Activated T-helper 9 cell treated with anti-CD3 and anti-CD28 coated beads, Interleukin-2, amount 50 U/mL, for 16 hours (primary cell): ENCODE measurements around the gene TFF2.

Source experiments
- DNase-seq: peaks from one replicate; pipeline ENCODE4 v3.0.0-alpha.2; 2020; ENCODE audit warnings: low read depth

The TFF2 gene

GRCh38 chr21:42384156-42384945 is 33.6 kb upstream of the TFF2 start:
- no peak for DNase-seq

DNA sequence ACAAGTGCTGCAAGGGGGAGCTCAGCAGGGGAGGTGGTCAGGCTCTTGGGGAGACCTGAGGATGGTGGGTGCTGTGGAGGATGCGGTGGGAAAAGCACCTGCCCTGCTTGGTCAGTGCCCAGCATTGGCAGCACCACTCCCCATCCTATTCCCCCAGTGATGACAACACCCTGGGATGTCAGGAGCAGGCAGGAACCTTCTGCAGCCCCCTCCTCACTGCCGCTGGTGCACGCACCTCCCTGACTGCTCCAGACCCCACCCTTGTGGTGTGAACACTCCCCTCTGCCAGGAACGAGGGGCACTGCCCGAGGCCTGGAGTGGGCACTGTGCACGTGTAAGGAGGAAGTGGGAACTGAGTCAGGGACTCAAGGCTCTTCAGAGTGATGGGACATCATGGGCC is 32.5 kb upstream of the TFF2 start:
- no peak for DNase-seq

- DNase-seq, result no peak
Measured at GRCh38 chr21:42382915-42383314, 32.1 kb upstream of the TFF2 start.

GRCh38 chr21:42381347-42381984 is 30.7 kb upstream of the TFF2 start:
- peak; percentile 37 for DNase-seq

- no peak for DNase-seq
Measured at GRCh38 chr21:42379426-42380215, 28.8 kb upstream of the TFF2 start.

- no peak for DNase-seq
Measured at GRCh38 chr21:42378418-42378817, 27.6 kb upstream of the TFF2 start.

DNA sequence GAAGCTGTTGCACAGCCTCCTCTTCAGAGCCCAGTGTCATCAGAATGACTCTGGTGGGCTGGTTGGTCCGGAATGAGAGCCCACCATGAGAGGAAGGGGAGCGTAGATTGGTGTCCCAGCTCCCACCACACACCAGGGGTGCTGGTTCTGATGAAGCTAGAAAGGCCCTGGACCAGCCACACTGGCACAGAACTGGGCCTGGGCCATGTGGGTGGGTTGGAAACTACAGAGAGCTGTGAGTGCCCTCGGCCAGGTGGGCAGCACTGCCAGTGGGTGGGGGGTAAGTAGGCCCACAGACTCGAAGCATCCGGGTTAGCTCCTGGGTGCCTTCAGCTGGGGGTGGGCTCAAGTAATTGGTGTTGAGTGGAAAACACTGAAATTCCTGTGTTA is 27.2 kb upstream of the TFF2 start:
- no peak for DNase-seq

GRCh38 chr21:42377211-42377950 is 26.6 kb upstream of the TFF2 start:
- DNase-seq, result no peak

DNA sequence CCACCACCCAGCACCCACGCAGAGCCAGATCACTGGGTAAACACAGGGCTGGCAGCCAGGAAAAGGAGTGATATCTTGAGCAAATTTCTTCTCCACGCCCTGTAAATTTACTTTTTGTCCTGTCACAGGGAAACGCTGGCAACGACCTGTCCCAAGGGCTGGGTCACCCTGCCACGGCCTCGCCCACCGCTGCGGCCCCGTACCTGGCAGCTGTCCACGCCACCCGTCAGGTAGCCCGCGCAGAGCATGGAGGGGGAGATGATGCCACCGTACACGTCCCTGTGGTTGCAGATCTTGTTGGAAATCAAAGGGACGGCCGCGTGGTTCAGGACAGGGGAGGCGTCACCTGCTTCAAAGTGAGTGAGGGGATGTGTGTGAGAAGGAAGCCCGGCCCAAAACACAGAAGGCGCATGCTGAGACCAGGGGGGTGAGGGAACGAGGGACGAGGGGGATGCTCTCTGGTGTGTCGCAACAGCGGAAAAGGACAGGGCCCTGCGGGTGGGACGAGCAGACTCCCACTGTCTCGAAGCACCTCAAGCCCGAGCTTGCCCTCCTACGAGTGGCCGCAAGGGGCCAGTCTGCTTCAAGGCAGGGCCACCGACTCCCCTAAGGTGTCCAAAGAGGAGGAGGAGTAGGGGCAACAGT is 25.7 kb upstream of the TFF2 start:
- no peak for DNase-seq

DNA sequence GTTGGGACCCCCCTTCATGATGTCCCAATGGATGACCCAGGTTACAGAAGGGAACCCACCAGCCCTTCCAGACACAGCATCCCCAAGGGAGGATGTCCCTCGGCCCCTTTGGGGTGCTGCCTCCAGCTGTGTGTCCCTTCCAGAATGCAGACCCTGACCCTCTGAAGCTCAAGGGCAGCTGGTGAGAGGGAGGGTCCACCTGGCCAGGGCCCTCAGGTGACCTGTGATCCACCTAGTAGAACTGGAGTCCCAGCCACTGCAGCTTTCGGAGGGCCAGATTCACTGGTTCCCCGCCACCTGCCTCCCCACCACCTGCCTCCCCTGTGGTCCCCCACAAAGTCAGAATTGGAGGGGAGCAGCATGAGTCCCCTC is 25.2 kb upstream of the TFF2 start:
- DNase-seq, result no peak

DNA sequence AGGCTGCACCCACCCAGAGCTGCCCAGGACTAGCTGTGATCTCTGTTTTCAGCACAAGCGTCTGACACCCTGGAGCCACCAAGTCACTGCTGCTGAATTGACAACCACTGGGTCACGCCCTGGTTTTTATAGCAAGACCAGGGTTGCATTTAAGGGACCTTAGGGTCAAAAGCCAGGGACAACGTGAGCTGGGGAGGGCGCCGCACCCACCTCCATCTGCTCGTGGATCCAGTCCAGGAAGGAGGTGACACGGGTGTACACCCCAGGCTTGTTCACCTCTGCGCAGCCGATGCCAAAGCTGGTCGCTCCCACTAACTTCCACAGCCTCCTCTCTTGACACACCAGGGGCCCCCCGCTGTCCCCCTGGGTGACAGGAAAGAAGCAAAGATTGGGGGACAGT is 24.7 kb upstream of the TFF2 start:
- DNase-seq, result no peak

DNA sequence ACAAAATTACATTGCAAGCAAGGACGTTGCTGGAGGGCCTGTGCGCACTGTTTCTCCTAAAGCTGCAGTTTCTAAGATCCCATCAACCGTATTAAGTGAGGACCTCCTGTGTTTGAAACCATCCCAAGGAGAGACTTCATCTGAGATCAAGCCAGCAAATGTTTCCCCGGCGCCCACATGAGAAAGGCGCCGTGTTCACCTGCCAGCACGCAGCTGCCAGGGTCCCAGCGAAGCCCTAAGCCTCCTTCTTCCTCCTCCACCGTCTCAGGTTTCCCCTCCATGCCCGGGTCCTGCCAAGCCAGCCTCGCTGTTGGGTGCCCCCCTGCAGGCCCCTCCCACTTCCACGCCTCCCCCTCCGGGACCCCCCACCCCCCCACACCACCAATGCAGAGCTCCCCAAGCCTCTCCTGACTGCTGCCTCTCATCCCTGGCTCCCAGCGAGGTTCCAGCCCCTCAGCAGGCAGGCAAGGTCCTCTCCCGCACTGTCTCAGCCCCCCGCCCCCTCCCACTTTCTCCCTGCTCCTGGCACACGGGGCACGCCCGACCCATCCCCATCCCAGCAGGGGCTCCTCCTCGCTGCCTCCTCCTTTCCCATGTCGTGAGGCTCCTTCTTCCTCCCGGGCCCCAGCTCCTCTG is 24.2 kb upstream of the TFF2 start:
- no peak for DNase-seq

- DNase-seq, result no peak
Measured at GRCh38 chr21:42374457-42374856, 23.7 kb upstream of the TFF2 start.

DNA sequence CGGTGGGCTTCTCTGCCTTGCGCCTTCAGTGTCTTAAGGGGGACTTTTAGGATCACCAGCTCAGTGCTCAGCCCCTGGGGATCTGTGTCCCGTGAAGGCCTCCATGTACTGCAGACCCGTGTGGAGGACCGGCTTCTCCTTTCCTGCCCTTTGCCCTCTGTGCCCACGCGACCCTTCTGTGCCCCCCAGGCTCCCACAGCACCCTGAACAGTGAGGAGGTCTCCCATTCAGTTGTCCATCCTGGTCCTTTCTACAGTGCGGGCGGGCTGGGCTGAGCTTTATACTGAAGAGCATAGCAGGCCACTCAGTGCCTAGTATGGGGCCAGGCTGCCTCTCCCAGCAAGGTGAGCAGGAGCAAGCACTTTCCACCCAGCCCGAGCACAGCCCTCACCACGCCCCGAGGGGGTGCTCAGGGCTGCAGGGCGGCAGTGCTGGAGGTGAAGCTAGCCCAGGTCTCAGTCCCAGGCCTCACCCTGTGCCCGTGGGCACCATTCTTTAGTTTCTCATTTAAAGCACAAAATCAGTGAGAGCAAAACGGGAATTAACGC is 23.2 kb upstream of the TFF2 start:
- no peak for DNase-seq

DNA sequence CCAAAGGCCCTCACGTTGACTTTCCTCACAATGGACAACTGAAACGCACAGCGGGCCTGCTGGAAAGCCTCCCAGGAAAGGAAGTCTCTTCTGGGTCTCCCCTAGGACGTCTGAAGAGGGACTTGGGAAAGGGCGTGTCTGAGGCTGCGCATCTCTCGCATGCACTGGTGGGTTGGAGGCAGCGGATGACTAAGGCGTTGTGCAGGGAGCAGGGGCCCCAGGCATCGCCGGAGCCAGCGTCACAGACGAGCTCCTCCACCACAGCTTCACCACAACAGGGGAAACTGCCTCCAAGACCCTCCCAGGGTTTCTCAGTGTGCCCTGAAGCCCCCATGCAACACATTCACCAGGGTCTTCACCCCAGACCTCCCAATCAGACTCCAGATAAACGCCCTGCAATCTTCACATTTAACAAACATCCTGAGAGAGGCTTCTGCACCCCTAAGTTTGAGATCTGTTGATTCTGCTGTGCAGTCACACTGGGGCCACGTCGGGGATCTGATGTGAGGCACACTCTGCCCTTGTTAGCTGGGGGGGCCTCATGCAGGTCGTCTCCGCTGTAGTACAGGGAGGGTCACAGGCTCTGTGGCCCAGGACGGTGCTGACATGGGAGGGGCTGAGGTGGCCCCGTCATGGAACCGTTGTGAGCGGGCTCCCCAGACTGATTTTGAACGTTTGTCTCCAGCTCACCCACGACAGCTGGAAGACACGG is 22.6 kb upstream of the TFF2 start:
- DNase-seq, result no peak

- DNase-seq, result no peak
Measured at GRCh38 chr21:42370894-42371654, 20.3 kb upstream of the TFF2 start.

DNA sequence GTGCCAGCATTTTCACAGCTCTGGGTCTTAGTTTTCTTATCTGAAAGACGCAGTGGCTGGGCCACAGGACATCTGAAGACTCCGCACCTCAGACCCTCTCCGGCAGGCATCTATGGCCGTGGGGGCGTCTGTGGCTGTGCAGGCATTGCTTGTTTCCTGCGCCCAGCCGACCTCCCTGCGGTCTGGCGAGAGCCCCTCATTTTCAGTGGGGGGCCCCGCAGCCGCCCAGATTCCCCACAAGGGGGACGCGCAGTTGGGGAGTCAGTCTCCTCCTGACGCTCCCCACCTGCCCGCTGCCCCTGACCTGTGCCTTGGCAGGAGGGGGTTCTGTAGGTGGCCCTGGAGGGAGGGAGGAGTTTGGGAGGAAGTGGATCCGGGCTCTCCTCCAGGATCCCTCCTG is 19.0 kb upstream of the TFF2 start:
- no peak for DNase-seq

GRCh38 chr21:42367367-42368165 is 16.8 kb upstream of the TFF2 start:
- no peak for DNase-seq
